Activated CD4-positive, alpha-beta memory T cell treated with anti-CD3 and anti-CD28 coated beads, Interleukin-2, amount 10 ng/mL, durations not matched to agents 7 days and 5 days (primary cell): ENCODE measurements around the gene SNHG17. TPM values are rescaled to one million over a fixed set of nuclear protein-coding genes. Genes with fewer than 3 reads are reported as not detected.
"Not testable (repeated sequence)": the region's sequence is repeated elsewhere in the genome, so short reads cannot be mapped to it uniquely, and the experiment has no call there.

Source experiments
- CTCF ChIA-PET: fragments of 350-600 bp; sonication (Branson Sonifier 250); formaldehyde crosslinking; loops from one replicate; lab custom pipeline; 2021; ENCODE audit warnings: antibody characterized with exemption, inconsistent platforms; lab: Charles Lee
- POLR2A ChIA-PET: fragments of 350-600 bp; sonication (Branson Sonifier 250); formaldehyde crosslinking; loops from one replicate; lab custom pipeline; 2021; ENCODE audit warnings: antibody characterized with exemption; lab: Charles Lee
- DNase-seq: peaks from one replicate; pipeline ENCODE4 v3.0.0-alpha.2; 2020
- H3K27ac Mint-ChIP-seq: one replicate; pipeline ENCODE4 v1.8.0; 2021; ENCODE audit warnings: mild to moderate bottlenecking, mixed read lengths
- H3K27me3 Mint-ChIP-seq: one replicate; pipeline ENCODE4 v1.8.0; 2021; ENCODE audit warnings: mixed read lengths
- H3K36me3 Mint-ChIP-seq: one replicate; pipeline ENCODE4 v1.8.0; 2021; ENCODE audit warnings: low read depth, mixed read lengths
- H3K4me1 Mint-ChIP-seq: one replicate; pipeline ENCODE4 v1.8.0; 2021; ENCODE audit warnings: mixed read lengths
- H3K4me3 Mint-ChIP-seq: one replicate; pipeline ENCODE4 v1.8.0; 2021; ENCODE audit warnings: mild to moderate bottlenecking, mixed read lengths
- H3K9me3 Mint-ChIP-seq: one replicate; pipeline ENCODE4 v1.8.0; 2021; ENCODE audit warnings: mixed read lengths
- total RNA-seq, 2 experiments: library from RNA; stranded (reverse); gene quantifications; one replicate each; pipeline ENCODE4 v1.2.3, GENCODE V29; 2021

SNHG17 gene
- total RNA-seq, 2 experiments from 2014 or later: 30.1 to 33.4 TPM

- POLR2A ChIA-PET, H3K4me1 Mint-ChIP-seq, H3K9me3 Mint-ChIP-seq, H3K27me3 Mint-ChIP-seq, H3K27ac Mint-ChIP-seq, DNase-seq, H3K4me3 Mint-ChIP-seq: not testable (repeated sequence)
- CTCF ChIA-PET: interaction anchor here (1.0 to 1.1 kb wide), 2 partner anchors 10 to 187 kb away, joined by 5 to 12 read pairs; no protein-coding TSS in a partner anchor
- peaks cover 16% of the 10 kb centered on the region for H3K36me3 Mint-ChIP-seq
Measured at GRCh38 chr20:38407822-38408221, 27.3 kb downstream of the SNHG17 start.

DNA sequence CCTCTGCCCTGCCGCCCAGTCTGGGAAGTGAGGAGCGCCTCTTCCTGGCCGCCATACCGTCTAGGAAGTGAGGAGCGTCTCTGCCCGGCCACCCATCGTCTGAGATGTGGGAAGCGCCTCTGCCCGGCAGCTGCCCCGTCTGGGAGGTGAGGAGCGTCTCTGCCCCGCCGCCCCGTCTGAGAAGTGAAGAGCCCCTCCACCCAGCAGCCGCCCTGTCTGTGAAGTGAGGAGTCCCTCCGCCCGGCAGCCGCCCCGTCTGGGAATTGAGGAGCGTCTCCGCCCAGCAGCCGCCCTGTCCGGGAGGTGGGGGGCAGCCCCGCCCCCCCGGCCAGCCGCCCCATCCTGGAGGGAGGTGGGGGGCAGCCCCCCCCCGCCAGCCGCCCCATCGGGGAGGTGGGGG lies 27.8 kb downstream of the SNHG17 start:
- H3K36me3 Mint-ChIP-seq: peaks cover 13% of the 10 kb centered on the region
- H3K4me3 Mint-ChIP-seq: no peak overlapping the region
- no peaks in the 10 kb centered on the region for H3K27me3 Mint-ChIP-seq
- POLR2A ChIA-PET: no interaction called here
- CTCF ChIA-PET: no interaction called here
- no peaks in the 10 kb centered on the region for H3K9me3 Mint-ChIP-seq
- no peak overlapping the region for H3K27ac Mint-ChIP-seq
- DNase-seq: no peak
- no peaks in the 10 kb centered on the region for H3K4me1 Mint-ChIP-seq

DNA sequence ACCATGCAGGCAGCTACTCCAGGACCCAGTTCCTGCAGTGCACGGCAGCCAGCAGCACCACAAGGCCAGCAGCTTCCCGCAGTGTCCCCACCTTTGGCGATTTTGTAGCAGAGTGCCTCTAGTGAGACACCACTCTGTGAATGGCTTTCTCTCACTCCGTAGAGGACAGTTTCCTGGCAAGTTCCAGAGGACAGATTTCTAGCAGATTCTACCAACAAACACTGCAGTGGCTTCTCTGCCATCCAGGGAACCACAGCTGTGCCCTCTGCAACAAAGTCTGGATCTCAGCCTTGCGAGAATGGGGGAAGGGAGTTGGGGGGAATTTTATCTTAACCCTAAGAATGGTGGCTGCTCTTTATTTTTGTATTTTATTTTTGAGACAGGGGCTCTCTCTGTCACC lies 28.7 kb downstream of the SNHG17 start:
- Mint-ChIP-seq H3K9me3 (no peaks in the 10 kb centered on the region), H3K36me3 (peaks cover 10% of the 10 kb centered on the region), H3K4me1 (no peaks in the 10 kb centered on the region), H3K4me3 (no peak overlapping the region), H3K27me3 (no peaks in the 10 kb centered on the region), H3K27ac (no peak overlapping the region)
- ChIA-PET CTCF (no interaction called here), POLR2A (interaction anchor here (0.6 kb wide), 1 partner anchor 412 kb away, joined by 3 read pairs; no protein-coding TSS in a partner anchor)
- DNase-seq: no peak

DNA sequence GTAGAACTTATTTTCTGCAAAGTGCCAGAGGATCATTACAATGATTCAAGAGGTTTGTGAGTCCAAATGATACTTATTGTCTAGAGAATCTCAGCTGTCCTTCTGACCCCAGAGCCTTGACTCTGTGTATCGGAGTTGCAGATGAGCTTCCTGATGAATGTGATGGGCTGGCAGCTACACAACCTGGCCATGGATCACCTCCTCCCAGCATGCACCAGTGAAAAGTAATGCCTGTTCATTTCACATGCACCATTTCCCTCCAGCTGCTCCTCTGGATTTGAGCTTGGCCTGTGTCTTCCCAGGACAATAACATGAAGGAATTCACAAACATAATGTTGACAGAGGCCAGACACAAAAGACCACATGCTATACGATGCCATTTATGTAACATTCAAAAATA lies 30.0 kb downstream of the SNHG17 start:
- peaks cover 6% of the 10 kb centered on the region for H3K36me3 Mint-ChIP-seq
- no peaks in the 10 kb centered on the region for H3K4me1 Mint-ChIP-seq
- no peaks in the 10 kb centered on the region for H3K9me3 Mint-ChIP-seq
- no peak overlapping the region for H3K4me3 Mint-ChIP-seq
- H3K27ac Mint-ChIP-seq: no peak overlapping the region
- POLR2A ChIA-PET: no interaction called here
- CTCF ChIA-PET: no interaction called here
- no peaks in the 10 kb centered on the region for H3K27me3 Mint-ChIP-seq
- no peak for DNase-seq

DNA sequence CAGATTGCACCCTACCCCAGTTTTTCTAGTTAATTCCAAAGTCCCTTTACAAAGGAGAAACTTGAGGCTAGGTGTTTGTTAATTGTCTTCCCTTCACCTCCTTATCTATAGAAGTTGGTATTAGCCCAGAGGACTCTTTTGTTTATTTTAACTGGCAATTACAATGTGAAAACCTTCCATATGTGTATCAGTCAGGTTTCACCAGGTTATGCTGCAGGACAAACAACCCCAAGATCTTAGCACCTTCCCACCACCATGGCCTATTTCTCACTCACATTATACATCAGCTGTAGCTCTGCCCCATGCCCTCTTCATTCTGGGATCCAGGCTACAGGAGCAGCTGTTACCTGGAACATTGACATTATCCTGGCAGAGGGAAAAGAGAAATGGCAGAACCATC lies 31.1 kb downstream of the SNHG17 start:
- H3K27ac Mint-ChIP-seq: no peak overlapping the region
- no peaks in the 10 kb centered on the region for H3K4me1 Mint-ChIP-seq
- ChIA-PET POLR2A (no interaction called here), CTCF (no interaction called here)
- H3K27me3 Mint-ChIP-seq: no peaks in the 10 kb centered on the region
- no peak for DNase-seq
- H3K36me3 Mint-ChIP-seq: peaks cover 6% of the 10 kb centered on the region
- H3K4me3 Mint-ChIP-seq: no peak overlapping the region
- H3K9me3 Mint-ChIP-seq: no peaks in the 10 kb centered on the region

- Mint-ChIP-seq H3K4me1 (no peaks in the 10 kb centered on the region), H3K9me3 (no peaks in the 10 kb centered on the region), H3K27ac (no peak overlapping the region), H3K4me3 (no peak overlapping the region), H3K36me3 (no peaks in the 10 kb centered on the region), H3K27me3 (no peaks in the 10 kb centered on the region)
- no peak for DNase-seq
- ChIA-PET POLR2A (no interaction called here), CTCF (no interaction called here)
Measured at GRCh38 chr20:38402816-38403215, 32.3 kb downstream of the SNHG17 start.

DNA sequence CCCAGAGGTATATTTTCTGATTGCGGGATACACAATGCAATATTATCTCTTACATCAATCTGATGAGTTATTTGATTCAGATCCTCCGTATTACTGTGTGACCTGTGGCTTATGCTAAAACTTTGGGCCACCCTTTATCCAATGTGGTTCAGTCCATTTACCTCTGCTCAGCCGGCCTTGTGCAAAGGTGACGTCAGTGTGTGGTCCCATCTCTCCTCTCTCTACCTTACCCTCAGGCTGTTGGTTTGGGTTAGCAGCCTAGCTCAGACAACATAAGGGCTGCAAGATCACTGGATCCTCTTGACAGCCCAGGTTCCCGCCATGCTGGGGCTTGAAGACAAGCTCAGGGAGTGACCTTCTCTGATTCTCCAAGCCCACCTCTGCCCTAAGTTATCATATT lies 33.0 kb downstream of the SNHG17 start:
- H3K27me3 Mint-ChIP-seq: peaks cover 3% of the 10 kb centered on the region
- no peak overlapping the region for H3K27ac Mint-ChIP-seq
- no peaks in the 10 kb centered on the region for H3K4me1 Mint-ChIP-seq
- no peak overlapping the region for H3K4me3 Mint-ChIP-seq
- CTCF ChIA-PET: no interaction called here
- no peaks in the 10 kb centered on the region for H3K9me3 Mint-ChIP-seq
- no peaks in the 10 kb centered on the region for H3K36me3 Mint-ChIP-seq
- POLR2A ChIA-PET: no interaction called here
- no peak for DNase-seq

GRCh38 chr20:38395751-38396395 lies 39.3 kb downstream of the SNHG17 start:
- H3K36me3 Mint-ChIP-seq, H3K27ac Mint-ChIP-seq, H3K4me1 Mint-ChIP-seq, H3K4me3 Mint-ChIP-seq, CTCF ChIA-PET, DNase-seq, POLR2A ChIA-PET, H3K9me3 Mint-ChIP-seq: not testable (repeated sequence)
- H3K27me3 Mint-ChIP-seq: peaks cover 12% of the 10 kb centered on the region

GRCh38 chr20:38395165-38395564 lies 40.0 kb downstream of the SNHG17 start:
- ChIA-PET CTCF (interaction anchor here (0.5 kb wide), 1 partner anchor 846 kb away, joined by 3 read pairs; no protein-coding TSS in a partner anchor), POLR2A (no interaction called here)
- H3K27ac Mint-ChIP-seq: no peak overlapping the region
- DNase-seq: no peak
- no peak overlapping the region for H3K4me3 Mint-ChIP-seq
- H3K36me3 Mint-ChIP-seq: no peaks in the 10 kb centered on the region
- H3K9me3 Mint-ChIP-seq: no peaks in the 10 kb centered on the region
- H3K4me1 Mint-ChIP-seq: no peaks in the 10 kb centered on the region
- peaks cover 12% of the 10 kb centered on the region for H3K27me3 Mint-ChIP-seq

DNA sequence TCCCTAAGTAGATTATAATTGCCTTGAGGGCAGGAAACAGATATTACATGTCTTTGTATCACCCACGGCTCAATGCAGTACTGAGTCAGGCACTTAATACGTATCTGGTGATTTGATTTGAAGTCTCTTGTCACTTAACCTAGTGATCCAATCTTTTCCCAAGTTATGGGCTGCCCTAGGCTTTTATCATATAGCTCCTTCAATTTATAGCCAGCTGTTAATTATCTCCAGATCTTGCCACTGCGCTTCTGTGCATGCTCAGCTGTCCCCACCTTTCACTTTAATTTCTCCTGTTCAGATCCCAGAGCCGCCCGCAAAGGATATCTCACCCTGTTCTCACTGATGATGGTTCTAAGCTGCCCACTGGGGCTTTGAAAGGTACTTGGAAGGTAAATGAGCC lies 41.9 kb downstream of the SNHG17 start:
- Mint-ChIP-seq H3K4me1 (no peaks in the 10 kb centered on the region), H3K36me3 (no peaks in the 10 kb centered on the region), H3K9me3 (no peaks in the 10 kb centered on the region), H3K4me3 (no peak overlapping the region), H3K27ac (no peak overlapping the region), H3K27me3 (peaks cover 14% of the 10 kb centered on the region)
- ChIA-PET CTCF (no interaction called here), POLR2A (no interaction called here)
- no peak for DNase-seq

GRCh38 chr20:38392356-38392755 lies 42.8 kb downstream of the SNHG17 start:
- Mint-ChIP-seq H3K27me3 (peaks cover 12% of the 10 kb centered on the region), H3K4me3 (no peak overlapping the region), H3K9me3 (no peaks in the 10 kb centered on the region), H3K27ac (no peak overlapping the region), H3K36me3 (no peaks in the 10 kb centered on the region), H3K4me1 (no peaks in the 10 kb centered on the region)
- DNase-seq: no peak
- ChIA-PET POLR2A (no interaction called here), CTCF (no interaction called here)

DNA sequence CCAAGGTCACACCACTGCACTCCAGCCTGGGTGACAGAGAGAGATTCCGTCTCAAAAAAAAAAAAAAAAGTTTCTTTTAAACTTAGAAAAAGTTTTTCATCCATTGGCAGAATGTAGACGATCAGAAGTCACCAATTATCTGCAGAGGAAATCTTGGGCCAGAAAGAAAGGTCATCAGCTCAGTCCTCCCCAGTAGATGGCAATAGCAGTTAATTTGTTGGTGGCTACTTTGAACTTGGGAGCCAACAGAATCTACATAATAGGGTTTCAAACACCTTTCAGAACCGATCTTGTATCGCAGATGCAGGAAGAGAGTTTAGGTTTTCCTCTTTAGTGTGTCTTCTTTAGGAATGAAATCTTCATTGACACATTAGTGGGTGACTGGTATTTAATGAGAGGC lies 47.2 kb downstream of the SNHG17 start:
- ChIA-PET POLR2A (no interaction called here), CTCF (no interaction called here)
- Mint-ChIP-seq H3K27ac (no peak overlapping the region), H3K36me3 (no peaks in the 10 kb centered on the region), H3K27me3 (peaks cover 5% of the 10 kb centered on the region), H3K9me3 (peaks cover 4% of the 10 kb centered on the region), H3K4me3 (no peak overlapping the region), H3K4me1 (no peaks in the 10 kb centered on the region)
- DNase-seq: no peak

GRCh38 chr20:38386851-38387250 lies 48.3 kb downstream of the SNHG17 start:
- H3K4me3 Mint-ChIP-seq: no peak overlapping the region
- no peak overlapping the region for H3K27ac Mint-ChIP-seq
- ChIA-PET POLR2A (no interaction called here), CTCF (no interaction called here)
- DNase-seq: no peak
- H3K27me3 Mint-ChIP-seq: peaks cover 7% of the 10 kb centered on the region
- no peaks in the 10 kb centered on the region for H3K4me1 Mint-ChIP-seq
- no peaks in the 10 kb centered on the region for H3K36me3 Mint-ChIP-seq
- peaks cover 4% of the 10 kb centered on the region for H3K9me3 Mint-ChIP-seq

- DNase-seq: no peak
- Mint-ChIP-seq H3K4me1 (no peaks in the 10 kb centered on the region), H3K27ac (no peak overlapping the region), H3K4me3 (no peak overlapping the region), H3K9me3 (peaks cover 4% of the 10 kb centered on the region), H3K36me3 (no peaks in the 10 kb centered on the region), H3K27me3 (peaks cover 9% of the 10 kb centered on the region)
- CTCF ChIA-PET: no interaction called here
- POLR2A ChIA-PET: no interaction called here
Measured at GRCh38 chr20:38386004-38386403, 49.1 kb downstream of the SNHG17 start.
